ENCODE data around the gene IL17A.

Gene IL17A

GRCh38 chr6:52217761-52218160 lies 31.6 kb downstream of the IL17A start:
- DNase-seq, result no peak

DNA sequence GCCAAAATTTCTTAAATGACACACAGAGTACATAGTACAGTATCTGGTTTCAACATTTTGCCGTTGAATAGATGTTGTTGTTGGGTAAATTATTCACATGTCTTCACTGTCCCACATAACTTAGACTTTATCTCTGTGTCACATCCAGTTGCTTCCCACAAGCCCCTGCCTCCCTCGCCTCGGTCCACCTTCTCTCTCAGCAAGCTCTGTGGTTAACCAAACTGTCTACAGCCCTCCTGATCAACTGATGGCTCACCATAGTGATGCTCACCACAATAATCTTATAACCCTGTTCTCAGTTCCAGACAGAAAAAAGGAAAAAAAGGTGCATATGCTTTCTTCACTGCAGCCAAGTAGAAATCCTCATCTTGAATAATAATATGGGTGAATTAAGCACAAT lies 35.1 kb downstream of the IL17A start:
- DNase-seq, result no peak

- DNase-seq, result peak; percentile 14
These were observed 41.3 kb downstream of the IL17A start for GRCh38 chr6:52227495-52227894.

GRCh38 chr6:52230685-52231084 lies 44.5 kb downstream of the IL17A start:
- DNase-seq, result no peak

DNA sequence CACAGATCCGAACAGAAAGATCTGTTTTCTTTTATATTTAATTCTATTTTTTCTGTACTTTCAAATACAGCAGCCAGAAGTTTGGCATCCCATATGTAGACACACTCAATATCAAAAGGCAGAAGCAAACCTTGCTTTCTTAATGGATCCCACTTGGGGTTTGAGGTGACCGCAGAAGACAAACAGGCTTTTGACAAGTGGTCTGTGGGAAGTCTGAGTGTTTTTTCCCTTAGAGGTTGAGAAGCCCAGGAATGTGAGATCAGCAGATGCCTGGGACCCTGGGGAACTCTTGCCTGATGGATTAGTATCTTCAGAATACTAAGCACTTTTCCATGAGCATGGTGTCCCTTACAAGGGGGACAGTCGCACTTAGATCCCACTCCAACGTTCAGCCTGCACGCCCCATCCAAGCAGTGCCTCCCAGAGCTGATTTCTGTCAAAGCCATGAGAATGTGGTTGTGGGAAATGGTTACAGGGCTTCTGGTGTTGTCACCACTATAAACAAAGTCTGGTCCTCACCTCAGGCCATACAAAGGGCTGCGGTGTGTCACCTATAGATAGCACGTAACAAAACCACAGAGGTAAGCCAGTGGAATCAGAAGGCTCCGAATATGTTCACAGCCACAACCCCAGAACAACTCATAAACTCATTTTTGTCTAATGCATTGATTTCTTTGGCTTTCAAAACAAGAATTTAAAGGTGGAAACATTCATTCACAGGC lies 45.4 kb downstream of the IL17A start:
- DNase-seq, result peak; percentile 5

- no peak for DNase-seq
These were observed 46.8 kb downstream of the IL17A start for GRCh38 chr6:52233005-52233404.

GRCh38 chr6:52233975-52234823 lies 48.0 kb downstream of the IL17A start:
- no peak for DNase-seq
